Skeletal muscle cell (primary cell): Measurements from ENCODE around the gene GSTA1.
"Not testable (repeated sequence)": the region's sequence is repeated elsewhere in the genome, so short reads cannot be mapped to it uniquely, and the experiment has no call there.

Experiments used
- DNase-seq: peaks from one replicate; pipeline ENCODE4 v3.0.0-alpha.2; 2010; ENCODE audit warnings: low read depth
- H3K4me3 ChIP-seq: 2 replicates; pipeline ENCODE4 v1.5.1; 2011; ENCODE audit warnings: low read depth, mild to moderate bottlenecking, control low read depth, low read length, moderate library complexity

Gene GSTA1

GRCh38 chr6:52803668-52804255 is at the start of gene GSTA1:
TSS of gene GSTA1 (minus strand) at chr6:52803816. CDS start at chr6:52799267, 4,549 bp downstream.
- H3K4me3 ChIP-seq, DNase-seq: not testable (repeated sequence)

DNA sequence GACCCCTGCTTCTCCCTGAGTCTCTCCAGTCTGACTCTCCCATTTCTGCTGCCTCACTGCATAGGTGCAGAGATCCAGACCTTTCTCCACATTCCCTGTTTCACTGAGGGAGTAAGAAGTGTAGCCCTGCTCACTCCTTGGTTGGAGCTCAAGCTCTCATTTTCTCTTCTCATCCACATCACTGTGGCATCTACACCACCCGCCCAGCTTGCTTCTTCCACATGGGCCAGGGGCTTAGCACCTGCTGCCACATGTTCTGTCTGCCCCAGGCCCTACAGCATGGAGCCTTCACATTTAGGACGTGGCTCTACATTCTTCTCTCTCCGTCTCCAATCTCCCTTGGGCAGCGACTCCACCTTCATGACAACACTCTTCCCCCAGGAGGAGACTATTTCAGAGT is 45.5 kb upstream of the GSTA1 start:
- H3K4me3 ChIP-seq, result no peak overlapping the region
- DNase-seq, result no peak

DNA sequence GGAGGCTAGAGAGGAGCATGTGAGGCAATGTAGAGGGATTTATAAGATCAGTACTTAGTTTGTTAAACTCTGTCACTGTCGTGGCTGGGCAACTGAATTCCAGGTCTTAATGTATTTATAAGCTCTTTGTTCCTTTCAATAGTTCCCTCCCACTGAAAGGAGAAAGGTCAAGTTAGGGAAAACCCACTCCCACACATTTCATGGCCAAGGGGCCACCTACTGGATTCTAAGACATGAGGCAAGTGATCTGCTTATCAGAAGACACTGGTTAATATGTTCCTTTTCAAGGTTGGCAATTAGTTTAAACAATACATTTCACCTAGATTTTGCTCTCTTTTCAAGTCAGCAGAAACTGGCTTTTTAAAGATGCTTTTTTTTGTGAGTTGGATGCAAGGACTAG is 42.4 kb upstream of the GSTA1 start:
- H3K4me3 ChIP-seq, result no peak overlapping the region
- no peak for DNase-seq

GRCh38 chr6:52843605-52844004 is 40.0 kb upstream of the GSTA1 start:
- H3K4me3 ChIP-seq, result no peak overlapping the region
- DNase-seq, result no peak

DNA sequence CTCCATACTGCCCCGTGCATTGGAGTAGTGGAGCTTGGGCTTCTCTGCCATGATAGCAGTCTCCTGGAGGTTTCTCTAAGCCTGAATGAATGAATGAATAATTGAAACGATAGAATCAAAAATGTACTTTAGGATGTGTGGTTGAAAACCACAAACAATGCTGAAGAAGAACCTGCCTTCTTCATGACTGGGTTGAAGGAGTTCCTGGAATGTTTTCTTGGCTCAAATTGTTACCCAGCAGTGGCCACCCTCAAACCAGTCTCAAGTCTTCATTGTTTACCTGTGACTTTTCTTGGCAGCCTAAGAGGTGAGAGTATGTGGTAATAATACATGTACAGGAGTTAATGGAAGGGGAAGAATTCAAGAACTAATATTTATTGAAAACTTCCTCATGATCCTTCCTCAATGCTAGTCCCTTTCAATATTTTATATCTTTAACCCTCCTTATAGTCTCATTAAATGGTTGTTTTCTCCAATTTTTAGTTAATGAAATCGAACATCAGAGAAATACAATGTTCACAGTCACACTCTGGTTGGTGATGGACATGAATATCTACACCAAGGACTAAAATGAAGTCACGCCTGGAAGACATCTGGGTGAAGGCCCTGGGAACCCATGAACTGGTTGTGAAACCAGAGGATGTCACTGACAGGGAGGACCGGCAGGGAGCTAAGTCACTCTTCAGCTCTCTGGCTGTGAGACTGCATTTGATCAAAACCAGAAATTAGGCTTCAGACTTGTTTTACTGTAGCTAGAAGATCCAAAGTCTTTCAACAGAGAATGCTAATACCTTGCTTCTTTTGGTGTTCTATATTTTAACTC is 37.4 kb upstream of the GSTA1 start, which contains the start of gene GSTA5:
Gene GSTA5 (minus strand): TSS at position 51 of the 823 bp plus-strand sequence.
- no peak for DNase-seq
- H3K4me3 ChIP-seq, result no peak within 1 kb of the TSS

GRCh38 chr6:52839124-52840055 is 35.8 kb upstream of the GSTA1 start:
- DNase-seq, result no peak
- H3K4me3 ChIP-seq, result no peak overlapping the region

DNA sequence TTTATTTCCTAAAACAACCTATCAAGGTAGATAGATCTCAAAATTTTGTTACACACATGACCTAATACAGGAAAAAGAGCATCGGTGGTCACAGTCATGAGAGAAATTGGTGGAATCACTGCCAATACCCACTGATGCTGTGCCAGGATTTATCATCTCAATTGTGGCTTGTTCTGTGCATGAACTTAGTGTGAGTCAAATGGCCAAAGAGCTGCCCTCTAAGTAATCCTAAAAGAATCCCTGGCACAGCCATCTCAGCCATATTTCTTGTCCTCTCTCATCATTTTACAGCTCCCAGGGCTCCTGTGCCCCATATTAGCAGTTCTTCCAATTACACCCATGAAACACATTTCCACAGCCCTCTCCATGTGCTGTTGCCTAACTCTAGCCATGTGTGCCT is 30.9 kb upstream of the GSTA1 start:
- DNase-seq, result no peak
- H3K4me3 ChIP-seq, result no peak overlapping the region

DNA sequence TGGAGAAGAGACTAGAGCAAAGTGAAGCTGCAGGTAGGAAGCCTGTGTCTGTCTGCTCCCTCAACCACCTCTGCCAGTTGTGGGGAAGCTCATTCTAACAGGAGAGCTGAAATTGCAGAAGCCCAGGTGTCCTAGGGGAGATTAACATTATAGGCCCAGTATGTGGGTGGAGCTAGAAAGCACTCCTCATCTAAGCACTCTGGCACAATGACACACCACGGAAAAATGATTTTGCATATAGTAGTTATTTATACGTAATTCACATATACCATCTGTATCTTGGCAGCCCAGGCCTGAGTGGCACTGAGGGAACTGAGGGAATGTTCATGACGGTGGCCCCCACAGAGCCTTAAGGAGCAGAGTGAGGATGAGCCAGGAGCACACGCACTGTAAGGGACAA is 27.3 kb upstream of the GSTA1 start:
- not testable (repeated sequence) for H3K4me3 ChIP-seq, DNase-seq

DNA sequence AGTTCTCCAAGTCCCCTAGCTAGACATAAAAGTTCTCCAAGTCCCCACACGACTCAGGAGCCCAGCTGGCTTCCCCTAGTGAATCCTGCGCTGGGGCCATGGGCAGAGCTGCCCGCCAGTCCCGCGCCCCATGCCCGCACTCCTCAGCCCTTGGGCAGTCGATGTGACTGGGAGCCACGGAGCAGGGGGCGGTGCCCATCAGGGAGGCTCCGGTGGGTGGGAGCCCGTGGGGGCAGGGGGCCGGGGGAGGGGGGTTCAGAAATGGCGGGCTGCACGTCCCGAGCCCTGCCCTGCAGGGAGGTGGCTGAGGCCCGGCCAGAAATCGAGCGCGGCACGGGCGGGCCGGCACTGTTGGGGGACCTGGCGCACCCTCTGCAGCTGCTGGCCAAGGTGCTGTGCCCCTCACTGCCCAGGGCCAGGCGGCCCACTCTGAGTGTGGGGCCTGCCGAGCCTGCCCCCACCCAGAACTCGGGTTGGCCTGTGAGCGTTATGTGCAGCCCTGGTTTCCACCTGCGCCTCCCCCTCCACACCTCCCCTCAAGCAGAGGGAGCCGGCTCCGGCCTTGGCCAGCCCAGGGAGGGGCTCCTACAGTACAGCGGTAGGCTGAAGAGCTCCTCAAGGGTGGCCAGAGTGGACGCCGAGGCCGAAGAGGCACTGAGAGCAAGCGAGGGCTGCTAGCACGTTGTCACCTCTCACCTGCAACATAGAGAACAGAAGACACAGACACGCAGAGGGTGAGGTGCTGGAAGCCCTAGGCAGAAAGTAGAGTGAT is 25.6 kb upstream of the GSTA1 start:
- DNase-seq, result no peak
- no peak overlapping the region for H3K4me3 ChIP-seq

- H3K4me3 ChIP-seq, DNase-seq: not testable (repeated sequence)
Measured at GRCh38 chr6:52828621-52829020, 25.0 kb upstream of the GSTA1 start.

GRCh38 chr6:52827073-52827783 is 23.6 kb upstream of the GSTA1 start:
- DNase-seq, H3K4me3 ChIP-seq: not testable (repeated sequence)

DNA sequence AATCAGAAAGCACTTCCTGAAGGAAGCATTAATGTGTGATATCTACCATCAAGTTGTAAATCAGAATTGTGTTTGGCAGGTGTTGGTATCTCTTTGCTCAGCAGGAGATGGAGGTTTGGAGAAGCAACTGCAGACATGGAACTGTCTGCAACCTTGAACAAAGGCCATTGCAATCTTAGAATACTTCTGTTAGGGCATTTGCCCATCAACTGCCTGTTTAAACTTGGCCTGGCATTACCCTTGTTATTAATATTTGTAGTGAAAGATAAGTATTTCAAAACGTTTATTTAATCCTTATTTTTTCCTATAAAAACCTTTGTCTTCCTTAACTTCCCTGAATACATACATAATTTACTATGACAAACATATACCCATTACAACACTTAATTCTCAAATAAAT is 22.9 kb upstream of the GSTA1 start:
- no peak overlapping the region for H3K4me3 ChIP-seq
- DNase-seq, result no peak

- H3K4me3 ChIP-seq, DNase-seq: not testable (repeated sequence)
Measured at GRCh38 chr6:52825900-52826459, 22.4 kb upstream of the GSTA1 start.

DNA sequence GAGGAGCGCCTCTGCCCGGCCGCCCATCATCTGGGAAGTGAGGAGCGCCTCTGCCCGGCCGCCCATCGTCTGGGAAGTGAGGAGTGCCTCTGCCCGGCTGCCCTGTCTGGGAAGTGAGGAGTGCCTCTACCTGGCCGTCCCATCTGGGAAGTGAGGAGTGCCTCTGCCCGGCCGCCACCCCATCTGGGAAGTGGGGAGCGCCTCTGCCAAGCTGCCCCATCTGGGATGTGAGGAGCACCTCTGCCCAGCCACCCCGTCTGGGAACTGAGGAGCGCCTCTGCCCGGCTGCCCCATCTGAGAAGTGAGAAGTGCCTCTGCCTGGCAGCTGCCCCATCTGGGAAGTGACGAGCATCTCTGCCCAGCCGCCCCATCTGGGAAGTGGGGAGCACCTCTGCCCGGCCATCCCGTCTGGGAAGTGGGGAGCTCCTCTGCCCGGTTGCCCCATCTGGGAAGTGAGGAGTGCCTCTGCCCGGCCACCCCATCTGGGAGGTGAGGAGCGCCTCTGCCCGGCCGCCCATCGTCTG is 21.7 kb upstream of the GSTA1 start:
- H3K4me3 ChIP-seq, DNase-seq: not testable (repeated sequence)

GRCh38 chr6:52821842-52822241 is 18.2 kb upstream of the GSTA1 start:
- no peak for DNase-seq
- H3K4me3 ChIP-seq, result no peak overlapping the region

- H3K4me3 ChIP-seq, result no peak overlapping the region
- no peak for DNase-seq
Measured at GRCh38 chr6:52820198-52820597, 16.6 kb upstream of the GSTA1 start.

DNA sequence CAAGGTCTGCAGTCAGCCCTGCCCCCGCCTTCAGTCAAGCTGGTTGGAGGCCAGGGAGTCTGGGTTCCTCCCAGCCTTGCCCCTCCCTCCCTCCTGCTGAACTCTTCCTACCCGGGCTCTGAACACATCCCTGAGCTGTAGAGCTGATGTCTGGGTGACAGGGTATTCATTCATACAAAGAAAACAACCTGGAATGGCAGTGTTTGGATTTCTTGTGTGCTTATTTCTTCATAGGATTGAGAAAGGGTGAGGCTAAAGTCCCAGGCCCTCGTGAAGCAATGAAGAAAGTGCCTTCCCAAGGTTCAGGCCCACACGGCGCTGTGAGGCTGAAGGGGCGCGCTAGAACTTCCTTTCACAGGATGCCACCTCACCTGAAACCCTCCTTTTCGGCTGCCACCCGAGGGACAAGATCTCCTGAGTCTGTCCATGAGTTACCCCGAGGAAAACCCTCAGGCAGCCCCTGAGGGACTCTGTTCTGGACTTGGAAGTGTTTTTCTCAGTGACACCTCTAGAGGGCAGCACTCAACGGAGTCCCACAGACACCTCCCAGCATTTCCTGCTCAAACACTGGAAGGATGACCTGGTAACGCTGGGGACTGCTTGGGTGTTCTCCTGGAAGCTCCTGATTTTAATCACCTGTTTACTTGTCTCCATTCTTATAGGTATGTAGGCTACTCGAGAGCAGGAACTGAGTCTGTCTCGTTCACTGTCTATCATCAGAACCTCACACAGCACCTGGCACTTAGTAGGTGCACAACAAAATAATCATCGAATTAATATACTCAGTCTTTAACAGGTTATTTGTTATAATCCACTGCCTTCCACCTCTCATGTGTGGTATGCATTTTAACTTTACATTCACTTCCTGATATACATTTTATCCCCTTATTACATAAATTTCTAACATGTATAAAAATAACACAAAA is 11.8 kb upstream of the GSTA1 start:
- no peak overlapping the region for H3K4me3 ChIP-seq
- DNase-seq, result no peak
